HepG2 (cell line): Measurements from ENCODE around the gene RASL12. TPM values are rescaled to one million over a fixed set of nuclear protein-coding genes. Genes with fewer than 3 reads are reported as not detected.

Experiments
- DPF2 ChIP-seq: sonication (generic); formaldehyde crosslinking; IDR thresholded peaks from 2 replicates; pipeline ENCODE4 v1.4.0; 2020; ENCODE audit warnings: mild to moderate bottlenecking, low read depth, missing genetic modification reagents, borderline replicate concordance
- EEA1 ChIP-seq: sonication (generic); formaldehyde crosslinking; IDR thresholded peaks from 2 replicates; pipeline ENCODE4 v1.5.1; 2020; ENCODE audit warnings: mild to moderate bottlenecking, missing genetic modification reagents, borderline replicate concordance
- FOXP1 ChIP-seq, 2 experiments: fragments of 450-650 bp in 1 of 2; IDR thresholded peaks; 2 replicates each; pipeline ENCODE4 v1.6.1; 2017 to 2018; ENCODE audit warnings: antibody characterized with exemption in 1 of 2
- HMGXB3 ChIP-seq: sonication (generic); formaldehyde crosslinking; IDR thresholded peaks from 2 replicates; pipeline ENCODE4 v1.4.0; 2020; ENCODE audit warnings: missing genetic modification reagents, borderline replicate concordance
- KAT8 ChIP-seq: IDR thresholded peaks from 2 replicates; pipeline ENCODE4 v1.6.1; 2016; ENCODE audit warnings: missing genetic modification reagents, missing compliant biosample characterization
- KLF15 ChIP-seq: sonication (generic); formaldehyde crosslinking; IDR thresholded peaks from 2 replicates; pipeline ENCODE4 v1.8.1; 2023; ENCODE audit warnings: borderline replicate concordance, mild to moderate bottlenecking, inconsistent platforms, missing genetic modification reagents, mixed read lengths
- NR2C2 ChIP-seq: sonication (generic); formaldehyde crosslinking; IDR thresholded peaks from 2 replicates; pipeline ENCODE4 v1.4.0; 2020; ENCODE audit warnings: missing genetic modification reagents, mild to moderate bottlenecking, moderate library complexity, borderline replicate concordance
- PCBP1 ChIP-seq: fragments of 200-400 bp; formaldehyde crosslinking; IDR thresholded peaks from 2 replicates; pipeline ENCODE4 v1.6.1; 2017; ENCODE audit warnings: mild to moderate bottlenecking, low read depth, low read length, borderline replicate concordance
- SETDB1 ChIP-seq: sonication (generic); formaldehyde crosslinking; IDR thresholded peaks from 2 replicates; pipeline ENCODE4 v1.5.1; 2020; ENCODE audit warnings: missing genetic modification reagents, mild to moderate bottlenecking, borderline replicate concordance
- THAP9 ChIP-seq: sonication (generic); formaldehyde crosslinking; IDR thresholded peaks from 2 replicates; pipeline ENCODE4; 2020; ENCODE audit warnings: missing genetic modification reagents, mild to moderate bottlenecking, borderline replicate concordance
- ZBTB25 ChIP-seq: IDR thresholded peaks from 2 replicates; pipeline ENCODE4 v1.6.1; 2018; ENCODE audit warnings: missing genetic modification reagents
- ZIK1 ChIP-seq: sonication (generic); formaldehyde crosslinking; IDR thresholded peaks from 2 replicates; pipeline ENCODE4 v1.5.0; 2020; ENCODE audit warnings: mild to moderate bottlenecking, low read depth, missing genetic modification reagents, borderline replicate concordance
- ZNF180 ChIP-seq: sonication (generic); formaldehyde crosslinking; IDR thresholded peaks from 2 replicates; pipeline ENCODE4 v1.4.0; 2020; ENCODE audit warnings: low read depth, missing genetic modification reagents, borderline replicate concordance
- ZNF597 ChIP-seq: sonication (generic); formaldehyde crosslinking; IDR thresholded peaks from 2 replicates; pipeline ENCODE4 v1.5.0; 2020; ENCODE audit warnings: missing genetic modification reagents
- ZNF747 ChIP-seq: sonication (generic); formaldehyde crosslinking; IDR thresholded peaks from 2 replicates; pipeline ENCODE4 v1.8.1; 2023; ENCODE audit warnings: missing genetic modification reagents, mild to moderate bottlenecking, borderline replicate concordance
- ZNF772 ChIP-seq: sonication (generic); formaldehyde crosslinking; IDR thresholded peaks from 2 replicates; pipeline ENCODE4 v1.5.0; 2020; ENCODE audit warnings: mild to moderate bottlenecking, missing genetic modification reagents
- polyA plus RNA-seq, 8 experiments: library from polyadenylated mRNA; depleted of rRNA in 3 of 8; stranded (reverse) in 7 of 8; unstranded in 1 of 8; fragments of >200 nt; fragmentation: Illumina TruSeq in 4 of 8; extraction: Trizol in 4 of 8; gene quantifications; 2 replicates each; pipeline versions ENCODE4 v1.2.1 to v1.2.3, GENCODE V29; 2011 to 2016; ENCODE audit warnings: low read depth in 4 of 8, missing spikeins in 1 of 8, mixed read lengths in 1 of 8; ENCODE audit not compliant: insufficient read depth in 1 of 8
- total RNA-seq, 5 experiments: library from RNA; depleted of rRNA; stranded (reverse); fragments of >200 nt; fragmentation: Illumina TruSeq; extraction: Trizol; gene quantifications; 2 replicates each; pipeline ENCODE4 v1.2.3, GENCODE V29; 2016; ENCODE audit warnings: low read depth in 1 of 5
- TF ChIP-seq, protein P1 (sequence below): sonication (generic); formaldehyde crosslinking; IDR thresholded peaks from 2 replicates; pipeline ENCODE4 v1.9.0; 2022; ENCODE audit warnings: missing genetic modification reagents, mild to moderate bottlenecking, borderline replicate concordance

Gene RASL12
- total and polyA plus RNA-seq, 2 of the 13 experiments (the other 11 are each of a cell fraction or from before 2014, with no cell fraction given), result 0.16 to 0.55 TPM

DNA sequence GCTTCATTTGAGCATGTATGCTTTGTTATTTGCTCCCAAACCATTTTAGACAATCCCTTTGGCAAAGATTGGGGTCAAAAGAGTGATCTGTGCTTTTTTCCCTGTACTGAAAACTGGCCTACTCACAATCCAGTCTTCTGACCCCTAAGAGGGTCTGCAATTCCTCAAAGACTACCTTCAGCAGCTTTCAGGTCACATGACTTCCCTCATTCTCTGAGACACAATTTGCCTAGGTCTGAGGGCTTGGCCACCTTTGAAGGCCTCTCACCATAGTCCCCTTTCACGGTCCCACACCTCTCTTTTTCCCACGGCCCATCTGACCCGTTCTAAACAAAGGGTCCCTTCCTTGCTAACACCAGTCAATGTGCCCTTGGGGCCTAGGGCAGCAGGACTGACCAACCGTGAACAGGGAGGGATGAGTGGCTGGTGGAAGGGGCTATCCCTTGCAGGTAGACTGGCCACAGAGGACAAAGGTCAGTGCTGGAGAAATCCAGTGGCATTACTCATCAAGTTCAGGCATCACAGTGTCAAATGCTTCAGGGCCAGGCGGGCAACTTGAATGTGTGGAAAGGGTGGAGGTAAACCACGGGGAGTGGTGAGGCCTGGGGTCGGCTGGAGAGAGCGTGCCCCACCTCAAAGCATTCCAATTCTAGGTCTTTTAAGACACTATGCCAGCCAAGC lies 10.8 kb downstream of the RASL12 start (continued):
- TF ChIP-seq DPF2 (peak; percentile 82; the same call in 1 of the 2 replicates), ZBTB25 (CRISPR knock-in tag) (no peak), KAT8 (CRISPR knock-in tag) (peak; percentile 84), THAP9 (CRISPR knock-in tag) (no peak), ZNF772 (CRISPR knock-in tag) (no peak), SETDB1 (no peak), ZIK1 (CRISPR knock-in tag) (no peak), EEA1 (no peak), PCBP1 (no peak), HMGXB3 (CRISPR knock-in tag) (peak; percentile 67), KLF15 (CRISPR knock-in tag) (no peak), ZNF597 (CRISPR knock-in tag) (no peak), ZNF180 (CRISPR knock-in tag) (no peak), ZNF747 (CRISPR knock-in tag) (no peak), NR2C2 (peak; percentile 85), FOXP1 (IDR thresholded peaks at IDR 0.05) (no peak), FOXP1 (CRISPR knock-in tag; IDR thresholded peaks at IDR 0.05) (peak; percentile 51; the same call in 1 of the 2 replicates)
- TF ChIP-seq, protein P1, sequence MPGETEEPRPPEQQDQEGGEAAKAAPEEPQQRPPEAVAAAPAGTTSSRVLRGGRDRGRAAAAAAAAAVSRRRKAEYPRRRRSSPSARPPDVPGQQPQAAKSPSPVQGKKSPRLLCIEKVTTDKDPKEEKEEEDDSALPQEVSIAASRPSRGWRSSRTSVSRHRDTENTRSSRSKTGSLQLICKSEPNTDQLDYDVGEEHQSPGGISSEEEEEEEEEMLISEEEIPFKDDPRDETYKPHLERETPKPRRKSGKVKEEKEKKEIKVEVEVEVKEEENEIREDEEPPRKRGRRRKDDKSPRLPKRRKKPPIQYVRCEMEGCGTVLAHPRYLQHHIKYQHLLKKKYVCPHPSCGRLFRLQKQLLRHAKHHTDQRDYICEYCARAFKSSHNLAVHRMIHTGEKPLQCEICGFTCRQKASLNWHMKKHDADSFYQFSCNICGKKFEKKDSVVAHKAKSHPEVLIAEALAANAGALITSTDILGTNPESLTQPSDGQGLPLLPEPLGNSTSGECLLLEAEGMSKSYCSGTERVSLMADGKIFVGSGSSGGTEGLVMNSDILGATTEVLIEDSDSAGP (CRISPR knock-in tag), result peak; percentile 63
